Measurements from ENCODE around the gene SDK2. TPM values are rescaled to one million over a fixed set of nuclear protein-coding genes. Genes with fewer than 3 reads are reported as not detected.

Gene SDK2
- total and polyA plus RNA-seq, 9 of the 15 experiments (the other 6 are each of a cell fraction or from before 2014, with no cell fraction given) = 0.04 TPM; not detected in 8

DNA sequence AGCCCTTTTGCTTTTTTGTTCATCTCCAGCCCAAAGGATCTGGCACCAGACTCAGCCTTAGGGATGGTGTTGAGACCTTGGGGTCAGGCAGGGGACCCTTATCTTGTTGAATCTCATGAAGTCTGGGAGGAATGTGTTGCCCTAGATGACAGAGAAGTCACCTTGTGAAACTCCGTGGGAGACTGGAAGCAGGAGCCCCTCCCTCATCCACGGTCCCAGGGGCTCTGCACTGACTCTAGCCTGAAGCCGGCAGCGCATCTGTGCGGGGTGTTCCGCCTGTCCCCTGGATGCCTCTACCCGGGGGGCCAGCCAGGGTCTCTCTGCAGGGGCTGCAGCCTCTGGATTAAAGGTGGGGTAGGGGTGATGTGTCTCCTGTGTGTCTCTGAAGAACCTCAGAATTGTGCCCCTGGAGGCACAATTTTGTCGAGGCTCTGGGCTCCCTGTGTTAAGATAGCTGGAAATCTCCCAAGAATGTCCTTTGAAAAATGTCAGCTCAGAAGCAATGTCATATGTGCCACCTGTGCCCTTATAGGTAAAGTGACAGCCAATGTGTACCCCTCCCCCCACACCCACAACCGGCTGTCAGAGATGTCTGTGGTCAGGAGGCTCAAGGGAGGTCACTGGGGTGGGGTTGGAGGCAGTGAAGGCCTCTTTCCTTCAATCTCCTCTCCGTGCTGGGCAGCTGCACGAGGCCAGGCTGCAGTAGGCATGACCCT, 300.3 kb downstream of the SDK2 start:
- no peaks in the 10 kb centered on the region for H3K9me3 ChIP-seq (replicated peaks; ENCODE audit: control insufficient read depth, insufficient read depth, low read depth, low read length)
- H4K20me1 ChIP-seq (replicated peaks; ENCODE audit: control insufficient read depth, insufficient read depth, low read length) = no peaks in the 10 kb centered on the region
- H3K4me1 ChIP-seq (replicated peaks in 1 of 2; ENCODE audit: control insufficient read depth in 2 of 2, insufficient read depth in 2 of 2, low read length in 2 of 2) = peaks cover 0 to 16% of the 10 kb centered on the region in 2 experiments; a peak in 2 of 5 replicates
- no peak for DNase-seq (ENCODE audit: extremely low read depth in 1 of 4, low spot score in 3 of 4)
- H3K4me3 ChIP-seq = no peak overlapping the region
- H3K27ac ChIP-seq (ENCODE audit: extremely low read depth, low read depth, low read length) = no peak overlapping the region
- no peak overlapping the region for H2AFZ ChIP-seq (ENCODE audit: low read depth, low read length)
- no peaks in the 10 kb centered on the region for H3K79me2 ChIP-seq (ENCODE audit: control insufficient read depth, insufficient read depth, low read length)
- ATAC-seq = no peak
- CTCF ChIA-PET (ENCODE audit: low intra/inter-chr PET ratio) = no interaction called here
- no peaks in the 10 kb centered on the region for H3K9me1 ChIP-seq (ENCODE audit: control insufficient read depth, insufficient read depth, low read length)
- no peak overlapping the region for H3K4me2 ChIP-seq (ENCODE audit: insufficient read depth, low read length)
- intact Hi-C loops (cut with micrococcal nuclease) (no loop called here), in situ Hi-C loops (cut with MboI) (no loop called here)
- POLR2A ChIA-PET = interaction anchor here (0.5 to 1.1 kb wide), 3 partner anchors 13 to 40 kb away, joined by 3 to 4 read pairs (median 3); no protein-coding TSS in a partner anchor
- no peaks in the 10 kb centered on the region for H3K36me3 ChIP-seq (ENCODE audit: control insufficient read depth, insufficient read depth, low read length)
- FAIRE-seq = no peak
- peaks cover 30 to 68% of the 10 kb centered on the region in 2 experiments for H3K27me3 ChIP-seq (ENCODE audit: control insufficient read depth in 2 of 2, insufficient read depth in 2 of 2, low read length in 2 of 2)
- 9% methylated on average over 11 of the region's 11 CpGs for WGBS (ENCODE audit: insufficient coverage, low coverage, missing lambda C conversion rate)
- BruUV-seq (replicated peaks) = no TSS peak
- no peak overlapping the region for H3K9ac ChIP-seq (ENCODE audit: insufficient read depth in 1 of 2, low read depth in 2 of 2, low read length in 2 of 2)
- TF ChIP-seq NR0B1 (IDR thresholded peaks at IDR 0.05; ENCODE audit: partially characterized antibody) (no peak), ERF (CRISPR knock-in tag; IDR thresholded peaks at IDR 0.05) (no peak), ATF1 (CRISPR knock-in tag; IDR thresholded peaks at IDR 0.05) (no peak), ATF1 (tag; IDR thresholded peaks at IDR 0.05) (no peak), ZNF274 (IDR thresholded peaks at IDR 0.05; ENCODE audit: borderline replicate concordance, low read depth, low read length) (no peak), CHD7 (IDR thresholded peaks at IDR 0.05; ENCODE audit: low read depth, low read length) (no peak), TGIF2 (CRISPR knock-in tag; IDR thresholded peaks at IDR 0.05) (no peak), NR4A1 (CRISPR knock-in tag; IDR thresholded peaks at IDR 0.05) (no peak), NR4A1 (tag; IDR thresholded peaks at IDR 0.05) (no peak), HNRNPL (IDR thresholded peaks at IDR 0.05; ENCODE audit: low read depth, low read length) (no peak)

Measured in K562 (cell line).